GM18867 (cell line): Measurements from ENCODE around the gene FHIT.

Source experiments
- ATAC-seq: cut with Tn5 transposase; IDR thresholded peaks from one replicate; pipeline ENCODE4 v1.9.1; 2021; ENCODE audit warnings: mild to moderate bottlenecking, moderate library complexity; ENCODE audit not compliant: unreplicated experiment

FHIT gene

GRCh38 chr3:60779637-60780036, 471.6 kb downstream of the FHIT start:
- ATAC-seq: no peak

GRCh38 chr3:60775985-60776384, 475.3 kb downstream of the FHIT start:
- no peak for ATAC-seq

- no peak for ATAC-seq
These were observed 476.6 kb downstream of the FHIT start for GRCh38 chr3:60774617-60775016.

GRCh38 chr3:60772584-60772983, 478.7 kb downstream of the FHIT start:
- ATAC-seq: no peak

GRCh38 chr3:60771766-60772165, 479.5 kb downstream of the FHIT start:
- no peak for ATAC-seq

GRCh38 chr3:60770532-60770931, 480.7 kb downstream of the FHIT start:
- ATAC-seq: no peak

- ATAC-seq: no peak
These were observed 483.7 kb downstream of the FHIT start for GRCh38 chr3:60767536-60767935.

- ATAC-seq: no peak
These were observed 485.5 kb downstream of the FHIT start for GRCh38 chr3:60765776-60766175.

- no peak for ATAC-seq
These were observed 486.4 kb downstream of the FHIT start for GRCh38 chr3:60764870-60765269.

GRCh38 chr3:60760145-60760544, 491.1 kb downstream of the FHIT start:
- ATAC-seq: no peak

GRCh38 chr3:60759439-60759838, 491.8 kb downstream of the FHIT start:
- no peak for ATAC-seq

- ATAC-seq: no peak
These were observed 492.4 kb downstream of the FHIT start for GRCh38 chr3:60758831-60759230.

GRCh38 chr3:60758171-60758570, 493.1 kb downstream of the FHIT start:
- no peak for ATAC-seq

GRCh38 chr3:60757724-60758123, 493.5 kb downstream of the FHIT start:
- no peak for ATAC-seq

GRCh38 chr3:60756241-60757030, 494.8 kb downstream of the FHIT start:
- ATAC-seq: no peak

GRCh38 chr3:60755094-60755493, 496.2 kb downstream of the FHIT start:
- ATAC-seq: no peak

GRCh38 chr3:60754617-60755016, 496.6 kb downstream of the FHIT start:
- no peak for ATAC-seq

GRCh38 chr3:60752809-60753208, 498.4 kb downstream of the FHIT start:
- ATAC-seq: no peak

- ATAC-seq: no peak
These were observed 504.4 kb downstream of the FHIT start for GRCh38 chr3:60746695-60747416.

- ATAC-seq: no peak
These were observed 505.1 kb downstream of the FHIT start for GRCh38 chr3:60746043-60746638.

GRCh38 chr3:60743631-60744164, 507.6 kb downstream of the FHIT start:
- ATAC-seq: no peak
